Liver (tissue), 9 donors: Measurements from ENCODE around the gene PLCB3. TPM values are rescaled to one million over a fixed set of nuclear protein-coding genes. Genes with fewer than 3 reads are reported as not detected.

Experiments
- DNase-seq: peaks from one replicate; pipeline ENCODE4 v3.0.0-alpha.2; 2017; ENCODE audit warnings: low spot score
- H3K27ac ChIP-seq, 2 donors: one replicate each; pipeline ENCODE4 v1.7.0; 2013; ENCODE audit warnings: inconsistent platforms in 2 of 2, low read length in 2 of 2, control low read depth in 1 of 2, low read depth in 1 of 2, mild to moderate bottlenecking in 1 of 2
- H3K27me3 ChIP-seq, 4 donors: one replicate each; pipeline versions ENCODE4 v1.6.1 to v1.7.0; 2013; ENCODE audit warnings: low read length in 3 of 4, inconsistent platforms in 1 of 4, mild to moderate bottlenecking in 1 of 4, moderate library complexity in 1 of 4; ENCODE audit not compliant: control insufficient read depth in 4 of 4, insufficient read depth in 4 of 4
- H3K36me3 ChIP-seq, 4 donors: one replicate each; pipeline versions ENCODE4 v1.6.1 to v1.7.0; 2013; ENCODE audit warnings: low read length in 3 of 4, mild to moderate bottlenecking in 3 of 4, low read depth in 1 of 4, moderate library complexity in 1 of 4; ENCODE audit not compliant: control insufficient read depth in 4 of 4, insufficient read depth in 3 of 4
- H3K4me1 ChIP-seq, 4 donors: one replicate each; pipeline versions ENCODE4 v1.6.1 to v1.7.0; 2013; ENCODE audit warnings: low read length in 3 of 4, mild to moderate bottlenecking in 3 of 4, moderate library complexity in 1 of 4; ENCODE audit not compliant: control insufficient read depth in 4 of 4, insufficient read depth in 4 of 4
- H3K4me3 ChIP-seq, 3 donors: one replicate each; pipeline versions ENCODE4 v1.6.1 to v1.7.0; 2013; ENCODE audit warnings: low read length in 3 of 3, control low read depth in 1 of 3, low read depth in 1 of 3, mild to moderate bottlenecking in 1 of 3
- H3K9ac ChIP-seq, 2 donors: one replicate each; pipeline ENCODE4 v1.7.0; 2013; ENCODE audit warnings: low read length in 2 of 2, mild to moderate bottlenecking in 2 of 2, moderate library complexity in 2 of 2, control low read depth in 1 of 2, low read depth in 1 of 2
- H3K9me3 ChIP-seq, 4 donors: one replicate each; pipeline versions ENCODE4 v1.6.1 to v1.7.0; 2013; ENCODE audit warnings: low read length in 3 of 4; ENCODE audit not compliant: control insufficient read depth in 4 of 4
- CTCF ChIP-seq: fragments of 150-350 bp; IDR thresholded peaks from 2 replicates; pipeline ENCODE4 v1.5.1; 2017; ENCODE audit warnings: improper control_type of control experiment, low read depth, low read length; ENCODE audit not compliant: missing input control
- EGR1 ChIP-seq, 2 donors: IDR thresholded peaks; 2 replicates each; pipeline ENCODE4 v1.6.1; 2016 to 2018; ENCODE audit warnings: antibody characterized with exemption in 2 of 2, low read depth in 2 of 2
- FOXA1 ChIP-seq: IDR thresholded peaks from 2 replicates; pipeline ENCODE4 v1.6.1; 2016; ENCODE audit warnings: antibody characterized with exemption
- FOXA2 ChIP-seq: IDR thresholded peaks from 2 replicates; pipeline ENCODE4 v1.6.1; 2016; ENCODE audit warnings: antibody characterized with exemption
- GABPA ChIP-seq, 2 donors: IDR thresholded peaks in 1 of 2; conservative IDR thresholded peaks in 1 of 2; 2 replicates each; pipeline ENCODE4 v1.6.1; 2016; ENCODE audit warnings: antibody characterized with exemption in 2 of 2, mild to moderate bottlenecking in 1 of 2, moderate library complexity in 1 of 2
- HNF4A ChIP-seq, 2 donors: conservative IDR thresholded peaks; 2 replicates each; pipeline ENCODE4 v1.6.1; 2016; ENCODE audit warnings: antibody characterized with exemption in 2 of 2, mild to moderate bottlenecking in 2 of 2
- HNF4G ChIP-seq: IDR thresholded peaks from 2 replicates; pipeline ENCODE4 v1.6.1; 2016; ENCODE audit warnings: antibody characterized with exemption
- JUND ChIP-seq, 2 donors: IDR thresholded peaks; 2 replicates each; pipeline ENCODE4 v1.6.1; 2016; ENCODE audit warnings: antibody characterized with exemption in 2 of 2
- MAX ChIP-seq: IDR thresholded peaks from 2 replicates; pipeline ENCODE4 v1.6.1; 2016; ENCODE audit warnings: antibody characterized with exemption
- NR2F2 ChIP-seq: IDR thresholded peaks from 2 replicates; pipeline ENCODE4 v1.6.1; 2016; ENCODE audit warnings: antibody characterized with exemption
- RAD21 ChIP-seq, 2 donors: IDR thresholded peaks; 2 replicates each; pipeline ENCODE4 v1.6.1; 2016; ENCODE audit warnings: antibody characterized with exemption in 2 of 2, mild to moderate bottlenecking in 2 of 2
- RXRA ChIP-seq, 2 donors: IDR thresholded peaks; 2 replicates each; pipeline ENCODE4 v1.6.1; 2017 to 2018; ENCODE audit warnings: antibody characterized with exemption in 2 of 2, mild to moderate bottlenecking in 1 of 2
- SP1 ChIP-seq: IDR thresholded peaks from 2 replicates; pipeline ENCODE4 v1.6.1; 2018; ENCODE audit warnings: antibody characterized with exemption, mild to moderate bottlenecking
- TAF1 ChIP-seq: conservative IDR thresholded peaks from 2 replicates; pipeline ENCODE4 v1.6.1; 2016; ENCODE audit warnings: antibody characterized with exemption, mild to moderate bottlenecking
- YY1 ChIP-seq: IDR thresholded peaks from 2 replicates; pipeline ENCODE4 v1.6.1; 2016; ENCODE audit warnings: antibody characterized with exemption, mild to moderate bottlenecking
- WGBS: extraction: QIAGEN DNeasy Blood & Tissue Kit; methylation state at CpG from one replicate; pipeline ENCODE4 v1.1.7; 2013; 5-methylcytosine and 5-hydroxymethylcytosine counted together
- polyA plus RNA-seq, 2 donors: library from polyadenylated mRNA; stranded (reverse) in 1 of 2; unstranded in 1 of 2; fragments of 200-250 nt in 1 of 2; fragments of >200 nt in 1 of 2; fragmentation: Nextera tagmentation in 1 of 2; extraction: Ambion mirVana in 1 of 2; gene quantifications; one replicate each; pipeline versions ENCODE4 v1.2.1 to v1.2.3, GENCODE V29; 2013 to 2015
- total RNA-seq, 2 donors: library from RNA; depleted of rRNA; stranded (reverse); fragments of >200 nt; gene quantifications; one replicate each; pipeline ENCODE4 v1.2.3, GENCODE V29; 2014
- TF ChIP-seq, protein P1 (sequence below): IDR thresholded peaks from 2 replicates; pipeline ENCODE4 v1.6.1; 2016; ENCODE audit warnings: antibody characterized with exemption
- TF ChIP-seq, protein P2 (sequence below): IDR thresholded peaks from 2 replicates; pipeline ENCODE4 v1.6.1; 2016; ENCODE audit warnings: antibody characterized with exemption, mild to moderate bottlenecking
- TF ChIP-seq, protein P3 (sequence below): IDR thresholded peaks from 2 replicates; pipeline ENCODE4 v1.6.1; 2016; ENCODE audit warnings: antibody characterized with exemption
- donor health status: healthy.
- donor health status: healthy.
- donor health status: healthy.
- donor health status: healthy.
- donor health status: healthy.

Gene PLCB3
- total and polyA plus RNA-seq, 4 donors, result 0.79 to 8.5 (median 5.4) TPM

GRCh38 chr11:64275841-64276240, 24.5 kb downstream of the PLCB3 start:
- no peak for DNase-seq
- Histone ChIP-seq H3K9ac (no peak overlapping the region), H3K4me3 (no peak overlapping the region), H3K36me3 (peaks cover 0 to 21% (median 7%) of the 10 kb centered on the region in 4 donors), H3K27ac (no peak overlapping the region), H3K4me1 (peaks cover 6 to 23% (median 13%) of the 10 kb centered on the region in 4 donors), H3K27me3 (no peaks in the 10 kb centered on the region), H3K9me3 (no peaks in the 10 kb centered on the region)
- WGBS, result 88% methylated on average over 2 of the region's 2 CpGs
- TF ChIP-seq YY1 (no peak), GABPA (IDR thresholded peaks at IDR 0.05 in 1 of 2, conservative IDR thresholded peaks at IDR 0.05 in 1 of 2) (no peak), RXRA (IDR thresholded peaks at IDR 0.05) (no peak), EGR1 (IDR thresholded peaks at IDR 0.05; ENCODE audit: low read depth in 2 of 2) (no peak), FOXA2 (no peak)
- TF ChIP-seq, protein P1, sequence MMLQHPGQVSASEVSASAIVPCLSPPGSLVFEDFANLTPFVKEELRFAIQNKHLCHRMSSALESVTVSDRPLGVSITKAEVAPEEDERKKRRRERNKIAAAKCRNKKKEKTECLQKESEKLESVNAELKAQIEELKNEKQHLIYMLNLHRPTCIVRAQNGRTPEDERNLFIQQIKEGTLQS, result no peak
- TF ChIP-seq, protein P2, sequence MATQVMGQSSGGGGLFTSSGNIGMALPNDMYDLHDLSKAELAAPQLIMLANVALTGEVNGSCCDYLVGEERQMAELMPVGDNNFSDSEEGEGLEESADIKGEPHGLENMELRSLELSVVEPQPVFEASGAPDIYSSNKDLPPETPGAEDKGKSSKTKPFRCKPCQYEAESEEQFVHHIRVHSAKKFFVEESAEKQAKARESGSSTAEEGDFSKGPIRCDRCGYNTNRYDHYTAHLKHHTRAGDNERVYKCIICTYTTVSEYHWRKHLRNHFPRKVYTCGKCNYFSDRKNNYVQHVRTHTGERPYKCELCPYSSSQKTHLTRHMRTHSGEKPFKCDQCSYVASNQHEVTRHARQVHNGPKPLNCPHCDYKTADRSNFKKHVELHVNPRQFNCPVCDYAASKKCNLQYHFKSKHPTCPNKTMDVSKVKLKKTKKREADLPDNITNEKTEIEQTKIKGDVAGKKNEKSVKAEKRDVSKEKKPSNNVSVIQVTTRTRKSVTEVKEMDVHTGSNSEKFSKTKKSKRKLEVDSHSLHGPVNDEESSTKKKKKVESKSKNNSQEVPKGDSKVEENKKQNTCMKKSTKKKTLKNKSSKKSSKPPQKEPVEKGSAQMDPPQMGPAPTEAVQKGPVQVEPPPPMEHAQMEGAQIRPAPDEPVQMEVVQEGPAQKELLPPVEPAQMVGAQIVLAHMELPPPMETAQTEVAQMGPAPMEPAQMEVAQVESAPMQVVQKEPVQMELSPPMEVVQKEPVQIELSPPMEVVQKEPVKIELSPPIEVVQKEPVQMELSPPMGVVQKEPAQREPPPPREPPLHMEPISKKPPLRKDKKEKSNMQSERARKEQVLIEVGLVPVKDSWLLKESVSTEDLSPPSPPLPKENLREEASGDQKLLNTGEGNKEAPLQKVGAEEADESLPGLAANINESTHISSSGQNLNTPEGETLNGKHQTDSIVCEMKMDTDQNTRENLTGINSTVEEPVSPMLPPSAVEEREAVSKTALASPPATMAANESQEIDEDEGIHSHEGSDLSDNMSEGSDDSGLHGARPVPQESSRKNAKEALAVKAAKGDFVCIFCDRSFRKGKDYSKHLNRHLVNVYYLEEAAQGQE, result no peak

- Histone ChIP-seq H3K36me3 (peaks cover 0 to 21% (median 7%) of the 10 kb centered on the region in 4 donors), H3K27ac (no peak overlapping the region), H3K9ac (no peak overlapping the region), H3K9me3 (no peaks in the 10 kb centered on the region), H3K27me3 (no peaks in the 10 kb centered on the region), H3K4me1 (peaks cover 6 to 18% (median 11%) of the 10 kb centered on the region in 4 donors), H3K4me3 (no peak overlapping the region)
- TF ChIP-seq FOXA2 (no peak), RAD21 (IDR thresholded peaks at IDR 0.05) (no peak), HNF4A (conservative IDR thresholded peaks at IDR 0.05) (no peak), FOXA1 (no peak), RXRA (IDR thresholded peaks at IDR 0.05) (no peak), HNF4G (no peak), GABPA (IDR thresholded peaks at IDR 0.05 in 1 of 2, conservative IDR thresholded peaks at IDR 0.05 in 1 of 2) (no peak), YY1 (no peak), NR2F2 (no peak), SP1 (no peak), EGR1 (IDR thresholded peaks at IDR 0.05; ENCODE audit: low read depth in 2 of 2) (no peak), MAX (no peak), TAF1 (no peak), CTCF (no peak), JUND (IDR thresholded peaks at IDR 0.05) (no peak)
- TF ChIP-seq, protein P1, result no peak
- TF ChIP-seq, protein P3, sequence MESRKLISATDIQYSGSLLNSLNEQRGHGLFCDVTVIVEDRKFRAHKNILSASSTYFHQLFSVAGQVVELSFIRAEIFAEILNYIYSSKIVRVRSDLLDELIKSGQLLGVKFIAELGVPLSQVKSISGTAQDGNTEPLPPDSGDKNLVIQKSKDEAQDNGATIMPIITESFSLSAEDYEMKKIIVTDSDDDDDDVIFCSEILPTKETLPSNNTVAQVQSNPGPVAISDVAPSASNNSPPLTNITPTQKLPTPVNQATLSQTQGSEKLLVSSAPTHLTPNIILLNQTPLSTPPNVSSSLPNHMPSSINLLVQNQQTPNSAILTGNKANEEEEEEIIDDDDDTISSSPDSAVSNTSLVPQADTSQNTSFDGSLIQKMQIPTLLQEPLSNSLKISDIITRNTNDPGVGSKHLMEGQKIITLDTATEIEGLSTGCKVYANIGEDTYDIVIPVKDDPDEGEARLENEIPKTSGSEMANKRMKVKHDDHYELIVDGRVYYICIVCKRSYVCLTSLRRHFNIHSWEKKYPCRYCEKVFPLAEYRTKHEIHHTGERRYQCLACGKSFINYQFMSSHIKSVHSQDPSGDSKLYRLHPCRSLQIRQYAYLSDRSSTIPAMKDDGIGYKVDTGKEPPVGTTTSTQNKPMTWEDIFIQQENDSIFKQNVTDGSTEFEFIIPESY, result no peak
- TF ChIP-seq, protein P2, result no peak
- no peak for DNase-seq
- WGBS, result 89% methylated on average over 17 of the region's 17 CpGs
Measured at GRCh38 chr11:64276653-64277431, 25.5 kb downstream of the PLCB3 start.
